ENCODE results near the gene IFI16. TPM values are rescaled to one million over a fixed set of nuclear protein-coding genes. Genes with fewer than 3 reads are reported as not detected.

The IFI16 gene
- total RNA-seq, 1 donor from 2014 or later: 258 TPM

GRCh38 chr1:158998781-158999161 is 10.9 kb upstream of the IFI16 start:
- no peaks in the 10 kb centered on the region for H3K9me3 Mint-ChIP-seq (ENCODE audit: unreplicated experiment)
- no peak overlapping the region for H3K4me3 Mint-ChIP-seq (ENCODE audit: unreplicated experiment)
- TF ChIP-seq, protein P1, sequence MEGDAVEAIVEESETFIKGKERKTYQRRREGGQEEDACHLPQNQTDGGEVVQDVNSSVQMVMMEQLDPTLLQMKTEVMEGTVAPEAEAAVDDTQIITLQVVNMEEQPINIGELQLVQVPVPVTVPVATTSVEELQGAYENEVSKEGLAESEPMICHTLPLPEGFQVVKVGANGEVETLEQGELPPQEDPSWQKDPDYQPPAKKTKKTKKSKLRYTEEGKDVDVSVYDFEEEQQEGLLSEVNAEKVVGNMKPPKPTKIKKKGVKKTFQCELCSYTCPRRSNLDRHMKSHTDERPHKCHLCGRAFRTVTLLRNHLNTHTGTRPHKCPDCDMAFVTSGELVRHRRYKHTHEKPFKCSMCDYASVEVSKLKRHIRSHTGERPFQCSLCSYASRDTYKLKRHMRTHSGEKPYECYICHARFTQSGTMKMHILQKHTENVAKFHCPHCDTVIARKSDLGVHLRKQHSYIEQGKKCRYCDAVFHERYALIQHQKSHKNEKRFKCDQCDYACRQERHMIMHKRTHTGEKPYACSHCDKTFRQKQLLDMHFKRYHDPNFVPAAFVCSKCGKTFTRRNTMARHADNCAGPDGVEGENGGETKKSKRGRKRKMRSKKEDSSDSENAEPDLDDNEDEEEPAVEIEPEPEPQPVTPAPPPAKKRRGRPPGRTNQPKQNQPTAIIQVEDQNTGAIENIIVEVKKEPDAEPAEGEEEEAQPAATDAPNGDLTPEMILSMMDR (IDR thresholded peaks at IDR 0.05; ENCODE audit: unreplicated experiment): peak; percentile 99
- no peaks in the 10 kb centered on the region for H3K36me3 Mint-ChIP-seq (ENCODE audit: low read depth, unreplicated experiment)
- peaks cover 14% of the 10 kb centered on the region for H3K4me1 Mint-ChIP-seq (ENCODE audit: unreplicated experiment)
- H3K27me3 Mint-ChIP-seq (ENCODE audit: unreplicated experiment): no peaks in the 10 kb centered on the region
- H3K27ac Mint-ChIP-seq (ENCODE audit: unreplicated experiment): peak overlapping the region; percentile 65
- peak; percentile 34 for DNase-seq (ENCODE audit: low spot score)

DNA sequence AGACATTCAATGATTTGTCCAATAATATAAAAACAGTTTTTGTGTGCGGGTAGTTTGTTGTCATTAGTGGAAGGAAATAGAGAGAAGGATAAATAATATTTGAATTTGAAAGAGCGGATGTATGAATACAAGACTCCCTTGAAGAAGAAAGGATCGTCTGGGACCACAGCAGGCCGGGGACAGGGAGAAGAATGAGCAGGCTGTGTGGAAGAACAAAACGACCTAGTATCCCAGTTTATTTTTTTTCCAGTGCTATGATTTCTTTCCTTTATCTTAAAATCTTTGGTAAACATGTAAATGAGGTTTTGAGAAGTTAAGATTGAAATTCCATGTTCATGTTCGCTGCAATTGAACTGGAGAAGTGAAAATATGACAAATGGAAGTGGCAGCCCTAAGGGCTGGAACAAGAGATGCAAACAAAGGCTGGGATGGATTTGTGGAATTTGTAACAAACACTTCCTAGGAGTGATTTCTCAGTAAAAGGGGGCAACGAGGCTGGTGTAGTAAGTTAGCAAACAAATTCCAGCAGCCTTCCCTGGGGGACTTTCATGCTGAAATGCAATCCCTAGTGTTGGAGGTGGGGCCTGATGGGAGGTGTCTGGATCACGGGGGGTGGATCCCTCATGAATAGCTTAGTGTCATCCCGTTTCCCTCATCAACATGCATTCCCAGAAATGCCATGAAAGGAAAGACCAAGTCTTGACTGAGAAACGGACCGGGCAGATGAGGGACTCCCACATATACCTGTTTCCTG is 10.2 kb upstream of the IFI16 start:
- Mint-ChIP-seq H3K9me3 (ENCODE audit: unreplicated experiment) (no peaks in the 10 kb centered on the region), H3K36me3 (ENCODE audit: low read depth, unreplicated experiment) (no peaks in the 10 kb centered on the region), H3K27me3 (ENCODE audit: unreplicated experiment) (no peaks in the 10 kb centered on the region), H3K4me3 (ENCODE audit: unreplicated experiment) (peak overlapping the region; percentile 88), H3K27ac (ENCODE audit: unreplicated experiment) (peak overlapping the region; percentile 93), H3K4me1 (ENCODE audit: unreplicated experiment) (peaks cover 18% of the 10 kb centered on the region)
- DNase-seq (ENCODE audit: low spot score): peak; percentile 70
- TF ChIP-seq, protein P1 (IDR thresholded peaks at IDR 0.05; ENCODE audit: unreplicated experiment): no peak

- Mint-ChIP-seq H3K36me3 (ENCODE audit: low read depth, unreplicated experiment) (no peaks in the 10 kb centered on the region), H3K9me3 (ENCODE audit: unreplicated experiment) (no peaks in the 10 kb centered on the region), H3K4me1 (ENCODE audit: unreplicated experiment) (peaks cover 24% of the 10 kb centered on the region), H3K4me3 (ENCODE audit: unreplicated experiment) (peak overlapping the region; percentile 88), H3K27me3 (ENCODE audit: unreplicated experiment) (no peaks in the 10 kb centered on the region), H3K27ac (ENCODE audit: unreplicated experiment) (peak overlapping the region; percentile 93)
- TF ChIP-seq, protein P1 (IDR thresholded peaks at IDR 0.05; ENCODE audit: unreplicated experiment): no peak
- no peak for DNase-seq (ENCODE audit: low spot score)
These were observed 9.7 kb upstream of the IFI16 start for GRCh38 chr1:159000070-159000409.

DNA sequence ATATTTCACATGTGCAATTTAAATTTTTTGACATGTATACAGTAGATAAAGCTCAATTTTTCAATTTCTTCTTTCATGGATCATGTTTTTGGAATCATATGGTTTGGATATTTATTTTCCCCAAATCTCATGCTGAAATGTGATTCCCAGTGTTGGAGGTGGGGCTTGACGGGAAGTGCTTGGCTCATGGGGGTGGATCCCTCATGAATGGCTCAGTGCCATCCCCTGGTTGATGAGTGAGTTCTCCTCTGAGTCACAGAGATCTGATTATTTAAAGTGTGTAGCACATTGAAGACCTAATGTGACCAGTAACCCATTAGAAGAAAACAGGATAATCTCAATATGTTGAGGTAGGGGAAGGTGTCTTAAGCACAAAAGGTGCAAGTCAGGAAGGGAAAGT is 9.1 kb upstream of the IFI16 start:
- Mint-ChIP-seq H3K27ac (ENCODE audit: unreplicated experiment) (peak overlapping the region; percentile 93), H3K36me3 (ENCODE audit: low read depth, unreplicated experiment) (no peaks in the 10 kb centered on the region), H3K4me1 (ENCODE audit: unreplicated experiment) (peaks cover 30% of the 10 kb centered on the region), H3K27me3 (ENCODE audit: unreplicated experiment) (peaks cover 3% of the 10 kb centered on the region), H3K9me3 (ENCODE audit: unreplicated experiment) (no peaks in the 10 kb centered on the region), H3K4me3 (ENCODE audit: unreplicated experiment) (peak overlapping the region; percentile 88)
- TF ChIP-seq, protein P1 (IDR thresholded peaks at IDR 0.05; ENCODE audit: unreplicated experiment): no peak
- DNase-seq (ENCODE audit: low spot score): peak; percentile 45

DNA sequence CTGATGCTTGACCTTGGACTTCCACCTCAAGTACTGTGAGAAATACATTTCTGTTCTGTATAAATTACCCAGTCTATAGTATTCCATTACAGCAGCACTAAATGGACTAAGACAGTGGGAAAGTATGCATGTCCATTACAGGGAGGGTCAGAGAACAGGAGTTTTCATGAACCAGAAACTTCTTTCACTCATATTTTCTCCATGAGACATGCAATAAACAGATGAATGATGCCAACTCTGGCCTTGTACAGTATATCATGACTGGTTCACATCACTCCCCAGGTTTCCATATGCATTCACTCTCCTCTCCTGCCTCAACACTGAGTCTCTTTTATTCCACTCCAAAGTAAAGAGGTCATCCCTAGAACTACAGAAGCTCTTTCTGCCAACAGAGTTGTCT is 4.5 kb upstream of the IFI16 start:
- TF ChIP-seq, protein P1 (IDR thresholded peaks at IDR 0.05; ENCODE audit: unreplicated experiment): no peak
- Mint-ChIP-seq H3K27ac (ENCODE audit: unreplicated experiment) (peak overlapping the region; percentile 98), H3K4me3 (ENCODE audit: unreplicated experiment) (peak overlapping the region; percentile 95), H3K9me3 (ENCODE audit: unreplicated experiment) (no peaks in the 10 kb centered on the region), H3K27me3 (ENCODE audit: unreplicated experiment) (peaks cover 4% of the 10 kb centered on the region), H3K36me3 (ENCODE audit: low read depth, unreplicated experiment) (peaks cover 3% of the 10 kb centered on the region), H3K4me1 (ENCODE audit: unreplicated experiment) (peaks cover 66% of the 10 kb centered on the region)
- no peak for DNase-seq (ENCODE audit: low spot score)

All from endothelial cell (in vitro differentiated cells).